Measurements from ENCODE around the gene DIPK1C.

DNA sequence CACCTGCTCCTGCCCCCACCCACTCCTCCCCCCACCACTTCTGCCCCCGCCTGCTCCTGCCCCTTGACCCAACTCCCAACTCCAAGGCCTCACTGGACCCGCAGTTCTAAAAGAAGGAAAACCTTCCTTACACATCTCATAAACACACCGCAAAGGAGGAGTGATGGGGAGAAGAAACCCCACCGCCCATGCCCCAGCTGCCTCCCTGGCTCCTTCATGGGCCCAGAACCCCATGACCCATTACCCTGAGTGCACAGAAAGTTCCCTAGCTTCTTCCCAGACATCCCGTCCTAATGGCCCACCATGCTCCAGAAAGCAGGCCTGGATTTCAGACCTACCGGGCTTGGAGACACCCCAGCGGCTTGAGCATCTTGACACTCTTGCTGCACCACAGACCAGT lies 21.2 kb upstream of the DIPK1C start:
- TF ChIP-seq, protein P1, sequence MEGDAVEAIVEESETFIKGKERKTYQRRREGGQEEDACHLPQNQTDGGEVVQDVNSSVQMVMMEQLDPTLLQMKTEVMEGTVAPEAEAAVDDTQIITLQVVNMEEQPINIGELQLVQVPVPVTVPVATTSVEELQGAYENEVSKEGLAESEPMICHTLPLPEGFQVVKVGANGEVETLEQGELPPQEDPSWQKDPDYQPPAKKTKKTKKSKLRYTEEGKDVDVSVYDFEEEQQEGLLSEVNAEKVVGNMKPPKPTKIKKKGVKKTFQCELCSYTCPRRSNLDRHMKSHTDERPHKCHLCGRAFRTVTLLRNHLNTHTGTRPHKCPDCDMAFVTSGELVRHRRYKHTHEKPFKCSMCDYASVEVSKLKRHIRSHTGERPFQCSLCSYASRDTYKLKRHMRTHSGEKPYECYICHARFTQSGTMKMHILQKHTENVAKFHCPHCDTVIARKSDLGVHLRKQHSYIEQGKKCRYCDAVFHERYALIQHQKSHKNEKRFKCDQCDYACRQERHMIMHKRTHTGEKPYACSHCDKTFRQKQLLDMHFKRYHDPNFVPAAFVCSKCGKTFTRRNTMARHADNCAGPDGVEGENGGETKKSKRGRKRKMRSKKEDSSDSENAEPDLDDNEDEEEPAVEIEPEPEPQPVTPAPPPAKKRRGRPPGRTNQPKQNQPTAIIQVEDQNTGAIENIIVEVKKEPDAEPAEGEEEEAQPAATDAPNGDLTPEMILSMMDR (IDR thresholded peaks at IDR 0.05; ENCODE audit: insufficient read depth, low read length, poor library complexity, severe bottlenecking): no peak
- TF ChIP-seq EZH2phosphoT487 (conservative IDR thresholded peaks at IDR 0.05; ENCODE audit: low read length): no peak

All from SU-DHL-6 (cell line).